HCT116 (cell line): Measurements from ENCODE around the gene POU5F2. TPM values are rescaled to one million over a fixed set of nuclear protein-coding genes. Genes with fewer than 3 reads are reported as not detected.

ENCODE experiments used
- ATAC-seq: fragments of 200-7000 bp; cut with Tn5 transposase; 2 replicates; pipeline ENCODE4 v1.9.1; 2020; ENCODE audit warnings: mild to moderate bottlenecking, moderate library complexity
- BruUV-seq: library from RNA; stranded (reverse); fragments of 400-500 nt; replicated peaks from 2 replicates; lab custom pipeline; 2021; lab: Mats Ljungman, UMichigan
- CTCF ChIA-PET: fragments of 300-600 bp; sonication (Branson Sonifier 250); formaldehyde crosslinking; loops from one replicate; lab custom pipeline; 2021; ENCODE audit warnings: antibody characterized with exemption; lab: Charles Lee
- POLR2A ChIA-PET: fragments of 300-600, 350-600 bp; sonication (Branson Sonifier 250); formaldehyde crosslinking; loops from one replicate; lab custom pipeline; 2021; ENCODE audit warnings: antibody characterized with exemption; lab: Charles Lee
- RAD21 ChIA-PET, 2 experiments: fragments of 300-600 bp; sonication (Branson Sonifier 250); formaldehyde crosslinking; loops; one replicate each; lab custom pipeline; 2023; ENCODE audit warnings: low total read pairs in 2 of 2; ENCODE audit not compliant: uncharacterized antibody in 2 of 2, unreplicated experiment in 2 of 2, low non-redundant PET in 1 of 2; lab: Charles Lee
- DNase-seq: peaks from one replicate; pipeline ENCODE4 v3.0.0-alpha.2; 2010; ENCODE audit warnings: low read depth, low spot score
- H2AFZ ChIP-seq: fragments of 200-600 bp; shearing (Covaris generic), sonication (generic); 2 replicates; pipeline ENCODE4 v1.6.1; 2017; ENCODE audit warnings: low read depth, mixed run types, mixed read lengths, antibody characterized with exemption, low read length; ENCODE audit not compliant: poor library complexity, severe bottlenecking
- H3K27ac ChIP-seq: 2 replicates; pipeline ENCODE4 v1.5.1; 2012; ENCODE audit warnings: low read depth, low read length
- H3K27me3 ChIP-seq: fragments of 200-600 bp; sonication (generic); 2 replicates; pipeline ENCODE4 v1.6.1; 2016; ENCODE audit warnings: mixed run types, low read length, mixed read lengths; ENCODE audit not compliant: insufficient read depth
- H3K36me3 ChIP-seq, 2 experiments: fragments of 200-500 bp in 1 of 2; fragments of 200-600 bp in 1 of 2; sonication (Bioruptor generic) in 1 of 2; sonication (generic) in 1 of 2; 2 replicates each; pipeline versions ENCODE4 v1.5.1 to v1.6.1; 2014 to 2016; ENCODE audit warnings: low read length in 2 of 2, inconsistent platforms in 1 of 2, mixed read lengths in 1 of 2, mixed run types in 1 of 2; ENCODE audit not compliant: insufficient read depth in 2 of 2, control insufficient read depth in 1 of 2
- H3K4me1 ChIP-seq, 2 experiments: fragments of 200-600 bp in 1 of 2; sonication (generic) in 1 of 2; 2 replicates each; pipeline versions ENCODE4 v1.5.1 to v1.6.1; 2012 to 2017; ENCODE audit warnings: low read length in 2 of 2, inconsistent platforms in 1 of 2, mild to moderate bottlenecking in 1 of 2, mixed read lengths in 1 of 2, mixed run types in 1 of 2, moderate library complexity in 1 of 2; ENCODE audit not compliant: insufficient read depth in 2 of 2, control insufficient read depth in 1 of 2
- H3K4me2 ChIP-seq: fragments of 200-600 bp; sonication (generic); 2 replicates; pipeline ENCODE4 v1.6.1; 2017; ENCODE audit warnings: mixed run types, low read length, mixed read lengths
- H3K4me3 ChIP-seq, 2 experiments: fragments of 200-600 bp in 1 of 2; sonication (generic) in 1 of 2; replicated peaks in 1 of 2; 2 replicates each; pipeline ENCODE4 v1.5.1; 2011 to 2016; ENCODE audit warnings: low read length in 2 of 2, control low read depth in 1 of 2, low read depth in 1 of 2, mild to moderate bottlenecking in 1 of 2, mixed read lengths in 1 of 2, mixed run types in 1 of 2
- H3K79me2 ChIP-seq: fragments of 200-600 bp; sonication (generic); 2 replicates; pipeline ENCODE4 v1.6.1; 2017; ENCODE audit warnings: mild to moderate bottlenecking, mixed run types, low read length, moderate library complexity, mixed read lengths; ENCODE audit not compliant: insufficient read depth
- H3K9ac ChIP-seq: fragments of 200-600 bp; sonication (generic); 2 replicates; pipeline ENCODE4 v1.6.1; 2016; ENCODE audit warnings: low read length, mixed read lengths
- H3K9me2 ChIP-seq: fragments of 200-600 bp; sonication (generic), shearing (Covaris generic); 2 replicates; pipeline ENCODE4 v1.6.1; 2017; ENCODE audit warnings: mixed run types, mild to moderate bottlenecking, moderate library complexity; ENCODE audit not compliant: insufficient read depth
- H3K9me3 ChIP-seq, 2 experiments: fragments of 200-500 bp in 1 of 2; fragments of 200-600 bp in 1 of 2; sonication (Bioruptor generic) in 1 of 2; sonication (generic) in 1 of 2; 2 replicates each; pipeline ENCODE4 v1.6.1; 2014 to 2017; ENCODE audit warnings: low read length in 2 of 2, mixed read lengths in 2 of 2, inconsistent platforms in 1 of 2, low read depth in 1 of 2, mild to moderate bottlenecking in 1 of 2, mixed run types in 1 of 2, moderate library complexity in 1 of 2; ENCODE audit not compliant: control insufficient read depth in 1 of 2, insufficient read depth in 1 of 2
- H4K20me1 ChIP-seq: fragments of 200-600 bp; sonication (generic), shearing (Covaris generic); 2 replicates; pipeline ENCODE4 v1.6.1; 2017; ENCODE audit warnings: mixed run types, mild to moderate bottlenecking, moderate library complexity; ENCODE audit not compliant: insufficient read depth
- ATF3 ChIP-seq: IDR thresholded peaks from 2 replicates; pipeline ENCODE4 v1.6.1; 2012
- CEBPB ChIP-seq: IDR thresholded peaks from 2 replicates; pipeline ENCODE4 v1.6.1; 2012; ENCODE audit warnings: low read depth
- CTCF ChIP-seq, 3 experiments: fragments of 200-600 bp in 1 of 3; sonication (generic) in 1 of 3; IDR thresholded peaks in 2 of 3; conservative IDR thresholded peaks in 1 of 3; 2 replicates each; pipeline ENCODE4 v1.5.1; 2012 to 2017; ENCODE audit warnings: low read depth in 2 of 3, low read length in 2 of 3, antibody characterized with exemption in 1 of 3, borderline replicate concordance in 1 of 3, control low read depth in 1 of 3, mild to moderate bottlenecking in 1 of 3, mixed read lengths in 1 of 3, mixed run types in 1 of 3, moderate library complexity in 1 of 3; ENCODE audit not compliant: insufficient read depth in 1 of 3
- EZH2 ChIP-seq: fragments of 200-600 bp; sonication (generic); IDR thresholded peaks from 2 replicates; pipeline ENCODE4 v1.6.1; 2017; ENCODE audit warnings: antibody characterized with exemption, mixed run types
- SIN3A ChIP-seq: IDR thresholded peaks from 2 replicates; pipeline ENCODE4 v1.6.1; 2012; ENCODE audit warnings: low read depth
- YY1 ChIP-seq: IDR thresholded peaks from 2 replicates; pipeline ENCODE4 v1.6.1; 2011; ENCODE audit warnings: low read length, low read depth, moderate library complexity, mild to moderate bottlenecking; ENCODE audit not compliant: insufficient replicate concordance; ENCODE audit errors: extremely low read depth
- ZNF274 ChIP-seq: fragments of 200-500 bp; sonication (Bioruptor generic); IDR thresholded peaks from 2 replicates; pipeline ENCODE4 v1.6.1; 2014; ENCODE audit warnings: mild to moderate bottlenecking, low read depth, low read length, inconsistent platforms
- intact Hi-C: fragments of 100-400 bp; cut with micrococcal nuclease; formaldehyde crosslinking; loops from 2 replicates; pipeline ENCODE4 v1.10.0; 2022
- total RNA-seq: library from RNA; stranded (reverse); gene quantifications from one replicate; pipeline ENCODE4 v1.2.1, GENCODE V29; 2021; ENCODE audit not compliant: unreplicated experiment

POU5F2 gene
- total RNA-seq, 1 experiment from 2014 or later, result 0.44 TPM

GRCh38 chr5:93736284-93736683 lies 5.1 kb downstream of the POU5F2 start:
- H3K79me2 ChIP-seq, result no peaks in the 10 kb centered on the region
- H3K36me3 ChIP-seq, result no peaks in the 10 kb centered on the region
- POLR2A ChIA-PET, result no interaction called here
- H3K9me2 ChIP-seq, result no peaks in the 10 kb centered on the region
- ATAC-seq (no peak), DNase-seq (no peak)
- no peaks in the 10 kb centered on the region for H3K27me3 ChIP-seq
- H3K9me3 ChIP-seq, result no peaks in the 10 kb centered on the region
- BruUV-seq, result no TSS peak
- intact Hi-C loops, result no loop called here
- no peaks in the 10 kb centered on the region for H4K20me1 ChIP-seq
- H3K4me3 ChIP-seq, result no peak overlapping the region
- no peak overlapping the region for H2AFZ ChIP-seq
- H3K4me1 ChIP-seq, result no peaks in the 10 kb centered on the region
- TF ChIP-seq SIN3A (no peak), ATF3 (no peak), YY1 (no peak), CEBPB (no peak), CTCF (IDR thresholded peaks at IDR 0.05 in 2 of 3, conservative IDR thresholded peaks at IDR 0.05 in 1 of 3; ENCODE audit: borderline replicate concordance in 1 of 3, insufficient read depth in 1 of 3, low read depth in 2 of 3, low read length in 2 of 3) (no peak), EZH2 (no peak), ZNF274 (no peak)
- RAD21 ChIA-PET, result no interaction called here
- H3K4me2 ChIP-seq, result no peak overlapping the region
- CTCF ChIA-PET, result no interaction called here
- H3K9ac ChIP-seq, result no peak overlapping the region
- no peak overlapping the region for H3K27ac ChIP-seq

DNA sequence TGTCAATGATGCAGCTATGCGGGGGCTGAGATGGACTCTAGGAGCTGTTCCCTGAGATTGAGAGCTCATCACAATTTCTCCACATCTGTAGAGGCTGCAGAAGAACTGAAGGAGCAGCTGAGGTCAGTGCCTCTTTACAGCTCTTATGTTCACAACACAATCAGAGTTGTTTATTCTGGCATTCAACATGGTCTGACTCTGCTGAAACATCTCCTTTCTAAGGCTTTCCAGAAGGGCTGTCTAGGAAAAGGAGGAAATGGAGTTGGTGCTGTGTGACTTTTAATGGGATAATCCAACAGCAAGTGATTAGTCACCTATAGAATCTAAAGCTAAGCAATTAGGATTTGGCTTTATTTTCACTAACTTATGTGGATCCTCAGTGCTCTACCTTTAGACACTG lies 6.0 kb downstream of the POU5F2 start:
- no peaks in the 10 kb centered on the region for H3K79me2 ChIP-seq
- no TSS peak for BruUV-seq
- H3K9me2 ChIP-seq, result no peaks in the 10 kb centered on the region
- no peak for ATAC-seq
- no peak overlapping the region for H3K4me2 ChIP-seq
- no peaks in the 10 kb centered on the region for H4K20me1 ChIP-seq
- no peak overlapping the region for H3K9ac ChIP-seq
- ChIA-PET RAD21 (no interaction called here), CTCF (no interaction called here), POLR2A (no interaction called here)
- no peaks in the 10 kb centered on the region for H3K9me3 ChIP-seq
- no peak overlapping the region for H3K27ac ChIP-seq
- no peaks in the 10 kb centered on the region for H3K27me3 ChIP-seq
- no peak overlapping the region for H2AFZ ChIP-seq
- H3K4me3 ChIP-seq, result no peak overlapping the region
- DNase-seq, result no peak
- no peaks in the 10 kb centered on the region for H3K36me3 ChIP-seq
- no peaks in the 10 kb centered on the region for H3K4me1 ChIP-seq
- no peak for TF ChIP-seq SIN3A
- intact Hi-C loops, result no loop called here
